Vagina (tissue), 2 donors: ENCODE measurements around the gene METTL2A.

ENCODE experiments used
- CTCF ChIP-seq, 3 experiments: fragments of 450-650 bp in 2 of 3; fragments of 200-600 bp in 1 of 3; sonication (generic) in 1 of 3; IDR thresholded peaks; one replicate each; pipeline ENCODE4 v1.5.1; 2017 to 2019; ENCODE audit warnings: antibody characterized with exemption in 3 of 3, mild to moderate bottlenecking in 2 of 3, moderate library complexity in 2 of 3
- POLR2A ChIP-seq, 2 donors: fragments of 450-650 bp; IDR thresholded peaks; one replicate each; pipeline ENCODE4 v1.6.1; 2017; ENCODE audit warnings: antibody characterized with exemption in 2 of 2, mild to moderate bottlenecking in 2 of 2, moderate library complexity in 2 of 2

- TF ChIP-seq CTCF (IDR thresholded peaks at IDR 0.05) (no peak), POLR2A (IDR thresholded peaks at IDR 0.05) (no peak)
Measured at GRCh38 chr17:62444063-62444462, 20.4 kb downstream of the METTL2A start.
